Panc1 (cell line): ENCODE results near the gene IL17B.

Experiments used
- CTCF ChIP-seq: fragments of 450-650 bp; IDR thresholded peaks from 2 replicates; pipeline ENCODE4 v1.5.1; 2017; ENCODE audit warnings: mild to moderate bottlenecking
- POLR2AphosphoS5 ChIP-seq: IDR thresholded peaks from 2 replicates; pipeline ENCODE4 v1.6.1; 2012; ENCODE audit warnings: mild to moderate bottlenecking, low read depth, low read length, moderate library complexity
- SIN3A ChIP-seq: IDR thresholded peaks from 2 replicates; pipeline ENCODE4 v1.6.1; 2012; ENCODE audit warnings: low read depth, mild to moderate bottlenecking, low read length, moderate library complexity, borderline replicate concordance; ENCODE audit not compliant: insufficient read depth
- TCF7L2 ChIP-seq: IDR thresholded peaks from 2 replicates; pipeline ENCODE4 v1.6.1; 2011; ENCODE audit warnings: mild to moderate bottlenecking, low read depth, low read length, inconsistent platforms
- TF ChIP-seq, protein P1 (sequence below), 2 experiments: IDR thresholded peaks; 2 replicates each; pipeline ENCODE4 v1.6.1; 2011 to 2012; ENCODE audit warnings: low read depth in 2 of 2, control low read depth in 1 of 2, low read length in 1 of 2, mild to moderate bottlenecking in 1 of 2, moderate library complexity in 1 of 2; ENCODE audit not compliant: insufficient read depth in 1 of 2

- TF ChIP-seq POLR2AphosphoS5 (no peak), CTCF (no peak), TCF7L2 (no peak), SIN3A (no peak)
- TF ChIP-seq, protein P1, sequence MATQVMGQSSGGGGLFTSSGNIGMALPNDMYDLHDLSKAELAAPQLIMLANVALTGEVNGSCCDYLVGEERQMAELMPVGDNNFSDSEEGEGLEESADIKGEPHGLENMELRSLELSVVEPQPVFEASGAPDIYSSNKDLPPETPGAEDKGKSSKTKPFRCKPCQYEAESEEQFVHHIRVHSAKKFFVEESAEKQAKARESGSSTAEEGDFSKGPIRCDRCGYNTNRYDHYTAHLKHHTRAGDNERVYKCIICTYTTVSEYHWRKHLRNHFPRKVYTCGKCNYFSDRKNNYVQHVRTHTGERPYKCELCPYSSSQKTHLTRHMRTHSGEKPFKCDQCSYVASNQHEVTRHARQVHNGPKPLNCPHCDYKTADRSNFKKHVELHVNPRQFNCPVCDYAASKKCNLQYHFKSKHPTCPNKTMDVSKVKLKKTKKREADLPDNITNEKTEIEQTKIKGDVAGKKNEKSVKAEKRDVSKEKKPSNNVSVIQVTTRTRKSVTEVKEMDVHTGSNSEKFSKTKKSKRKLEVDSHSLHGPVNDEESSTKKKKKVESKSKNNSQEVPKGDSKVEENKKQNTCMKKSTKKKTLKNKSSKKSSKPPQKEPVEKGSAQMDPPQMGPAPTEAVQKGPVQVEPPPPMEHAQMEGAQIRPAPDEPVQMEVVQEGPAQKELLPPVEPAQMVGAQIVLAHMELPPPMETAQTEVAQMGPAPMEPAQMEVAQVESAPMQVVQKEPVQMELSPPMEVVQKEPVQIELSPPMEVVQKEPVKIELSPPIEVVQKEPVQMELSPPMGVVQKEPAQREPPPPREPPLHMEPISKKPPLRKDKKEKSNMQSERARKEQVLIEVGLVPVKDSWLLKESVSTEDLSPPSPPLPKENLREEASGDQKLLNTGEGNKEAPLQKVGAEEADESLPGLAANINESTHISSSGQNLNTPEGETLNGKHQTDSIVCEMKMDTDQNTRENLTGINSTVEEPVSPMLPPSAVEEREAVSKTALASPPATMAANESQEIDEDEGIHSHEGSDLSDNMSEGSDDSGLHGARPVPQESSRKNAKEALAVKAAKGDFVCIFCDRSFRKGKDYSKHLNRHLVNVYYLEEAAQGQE (IDR thresholded peaks at IDR 0.05; ENCODE audit: insufficient read depth in 1 of 2, low read depth in 2 of 2, low read length in 1 of 2) = no peak
These were observed 48.3 kb upstream of the IL17B start for GRCh38 chr5:149427374-149427773.
